SK-N-SH (cell line): ENCODE results near the gene OPCML. TPM values are rescaled to one million over a fixed set of nuclear protein-coding genes. Genes with fewer than 3 reads are reported as not detected.

Experiments
- CTCF ChIA-PET: fragments of 300-600, 350-600 bp; formaldehyde crosslinking; extraction: SDS; loops from one replicate; lab custom pipeline; 2021; lab: Yijun Ruan, JAX
- POLR2A ChIA-PET: fragments of 350-600 bp; sonication (Branson Sonifier 250); formaldehyde crosslinking; extraction: SDS; loops from one replicate; lab custom pipeline; 2020; ENCODE audit warnings: antibody characterized with exemption, inconsistent platforms; lab: Yijun Ruan, JAX
- DNase-seq: peaks from one replicate; pipeline ENCODE4 v3.0.0; 2012
- H2AFZ ChIP-seq: fragments of 200-600 bp; sonication (generic); 2 replicates; pipeline ENCODE4 v1.8.1; 2016; ENCODE audit warnings: antibody characterized with exemption, mild to moderate bottlenecking, low read depth
- H3F3A ChIP-seq: fragments of 200-600 bp; sonication (generic); replicated peaks from 2 replicates; pipeline ENCODE3; 2016; ENCODE audit warnings: antibody characterized with exemption, mild to moderate bottlenecking; ENCODE audit not compliant: insufficient read depth
- H3K27ac ChIP-seq, 2 experiments: fragments of 200-500 bp in 1 of 2; fragments of 200-600 bp in 1 of 2; sonication (Bioruptor generic) in 1 of 2; sonication (generic), shearing (Covaris generic) in 1 of 2; 2 replicates each; pipeline versions ENCODE4 v1.5.1 to v1.6.1; 2014 to 2016; ENCODE audit warnings: low read depth in 2 of 2, inconsistent platforms in 1 of 2, low read length in 1 of 2, mild to moderate bottlenecking in 1 of 2, mixed read lengths in 1 of 2
- H3K27me3 ChIP-seq: fragments of 200-600 bp; sonication (generic), shearing (Covaris generic); 2 replicates; pipeline ENCODE4 v1.6.1; 2016; ENCODE audit warnings: mixed run types; ENCODE audit not compliant: insufficient read depth
- H3K36me3 ChIP-seq, 2 experiments: fragments of 200-500 bp in 1 of 2; fragments of 200-600 bp in 1 of 2; sonication (Bioruptor generic) in 1 of 2; sonication (generic) in 1 of 2; replicated peaks in 1 of 2; 2 replicates each; pipeline versions ENCODE3 to v1.5.1; 2014 to 2016; ENCODE audit warnings: low read length in 1 of 2, mild to moderate bottlenecking in 1 of 2; ENCODE audit not compliant: insufficient read depth in 2 of 2, control insufficient read depth in 1 of 2
- H3K4me1 ChIP-seq, 2 experiments: fragments of 200-500 bp in 1 of 2; fragments of 200-600 bp in 1 of 2; sonication (Bioruptor generic) in 1 of 2; sonication (generic), shearing (Covaris generic) in 1 of 2; 2 replicates each; pipeline versions ENCODE4 v1.5.1 to v1.6.1; 2014 to 2016; ENCODE audit warnings: low read depth in 1 of 2, low read length in 1 of 2, mixed run types in 1 of 2; ENCODE audit not compliant: insufficient read depth in 2 of 2, control insufficient read depth in 1 of 2
- H3K4me2 ChIP-seq: fragments of 200-600 bp; sonication (generic), shearing (Covaris generic); 2 replicates; pipeline ENCODE4 v1.6.1; 2017; ENCODE audit warnings: mixed run types
- H3K4me3 ChIP-seq, 2 experiments: fragments of 200-500 bp in 1 of 2; fragments of 200-600 bp in 1 of 2; sonication (Bioruptor generic) in 1 of 2; sonication (generic), shearing (Covaris generic) in 1 of 2; 2 replicates each; pipeline versions ENCODE4 v1.5.1 to v1.8.1; 2014 to 2016; ENCODE audit warnings: low read depth in 2 of 2, inconsistent platforms in 1 of 2, low read length in 1 of 2, mild to moderate bottlenecking in 1 of 2, mixed read lengths in 1 of 2, moderate library complexity in 1 of 2
- H3K79me2 ChIP-seq: fragments of 200-600 bp; sonication (generic); 2 replicates; pipeline ENCODE4 v1.8.1; 2017; ENCODE audit warnings: mild to moderate bottlenecking; ENCODE audit not compliant: insufficient read depth
- H3K9ac ChIP-seq: fragments of 200-600 bp; sonication (generic); 2 replicates; pipeline ENCODE4 v1.6.1; 2017; ENCODE audit warnings: mixed run types
- H3K9me2 ChIP-seq: fragments of 200-600 bp; sonication (generic); 2 replicates; pipeline ENCODE4 v1.6.1; 2017; ENCODE audit warnings: mixed run types
- H3K9me3 ChIP-seq: fragments of 200-600 bp; sonication (generic); 2 replicates; pipeline ENCODE4 v1.6.1; 2017; ENCODE audit warnings: mixed run types, mild to moderate bottlenecking, moderate library complexity
- H4K20me1 ChIP-seq: fragments of 200-600 bp; sonication (generic); 2 replicates; pipeline ENCODE4 v1.6.1; 2017; ENCODE audit warnings: mild to moderate bottlenecking, mixed run types; ENCODE audit not compliant: insufficient read depth
- CTCF ChIP-seq: fragments of 200-600 bp; sonication (generic); IDR thresholded peaks from 2 replicates; pipeline ENCODE4 v1.6.1; 2017; ENCODE audit warnings: antibody characterized with exemption, mild to moderate bottlenecking, moderate library complexity
- FOSL2 ChIP-seq: IDR thresholded peaks from 2 replicates; pipeline ENCODE4 v1.4.0; 2012; ENCODE audit warnings: low read depth, mild to moderate bottlenecking, moderate library complexity, borderline replicate concordance
- FOXJ3 ChIP-seq: sonication (generic); formaldehyde crosslinking; IDR thresholded peaks from 2 replicates; pipeline ENCODE4 v1.5.1; 2020; ENCODE audit warnings: mild to moderate bottlenecking, missing genetic modification reagents
- GABPA ChIP-seq: IDR thresholded peaks from 2 replicates; pipeline ENCODE4 v1.4.0; 2012; ENCODE audit warnings: low read depth, mild to moderate bottlenecking
- MEF2A ChIP-seq: IDR thresholded peaks from 2 replicates; pipeline ENCODE4 v1.4.0; 2012; ENCODE audit warnings: low read depth, borderline replicate concordance
- NFIC ChIP-seq: IDR thresholded peaks from 2 replicates; pipeline ENCODE4 v1.4.0; 2012; ENCODE audit warnings: borderline replicate concordance
- POLR2AphosphoS5 ChIP-seq: IDR thresholded peaks from 2 replicates; pipeline ENCODE4 v1.6.1; 2012; ENCODE audit warnings: low read depth, low read length
- RCOR1 ChIP-seq: fragments of 150-350 bp; IDR thresholded peaks from 2 replicates; pipeline ENCODE4 v1.6.1; 2017; ENCODE audit warnings: antibody characterized with exemption, low read length
- USF1 ChIP-seq: IDR thresholded peaks from 2 replicates; pipeline ENCODE4 v1.4.0; 2012; ENCODE audit warnings: low read depth, borderline replicate concordance
- ZBTB33 ChIP-seq: IDR thresholded peaks from 2 replicates; pipeline ENCODE4 v1.4.0; 2012; ENCODE audit warnings: low read depth, borderline replicate concordance
- WGBS: methylation state at CpG from one replicate; pipeline ENCODE4 v1.1.6; 2017; ENCODE audit warnings: low lambda C conversion rate; 5-methylcytosine and 5-hydroxymethylcytosine counted together
- polyA plus RNA-seq, 3 experiments: library from polyadenylated mRNA; depleted of rRNA; stranded (reverse); fragments of >200 nt; gene quantifications; 2 replicates each; pipeline ENCODE4 v1.2.3, GENCODE V29; 2012

Gene OPCML
- polyA plus RNA-seq, 1 of the 3 experiments (the other 2 are of a cell fraction): not detected

GRCh38 chr11:132913886-132914285 is 618.4 kb downstream of the OPCML start:
- H4K20me1 ChIP-seq: no peaks in the 10 kb centered on the region
- ChIA-PET POLR2A (no interaction called here), CTCF (no interaction called here)
- 50% methylated on average over 7 of the region's 7 CpGs for WGBS
- H3K4me2 ChIP-seq: no peak overlapping the region
- H3K79me2 ChIP-seq: no peaks in the 10 kb centered on the region
- H3K27me3 ChIP-seq: no peaks in the 10 kb centered on the region
- H3K27ac ChIP-seq: no peak overlapping the region
- H3K4me1 ChIP-seq: no peaks in the 10 kb centered on the region
- H3K9me2 ChIP-seq: no peaks in the 10 kb centered on the region
- H3K4me3 ChIP-seq: no peak overlapping the region
- H2AFZ ChIP-seq: no peak overlapping the region
- no peaks in the 10 kb centered on the region for H3K9me3 ChIP-seq
- H3F3A ChIP-seq: no peaks in the 10 kb centered on the region
- no peaks in the 10 kb centered on the region for H3K36me3 ChIP-seq
- H3K9ac ChIP-seq: no peak overlapping the region
- TF ChIP-seq POLR2AphosphoS5 (no peak), GABPA (no peak), USF1 (no peak), FOSL2 (no peak), FOXJ3 (CRISPR knock-in tag) (no peak), ZBTB33 (no peak)
- no peak for DNase-seq

- WGBS: 55% methylated on average over 6 of the region's 6 CpGs
- Histone ChIP-seq H3F3A (no peaks in the 10 kb centered on the region), H4K20me1 (no peaks in the 10 kb centered on the region), H3K79me2 (no peaks in the 10 kb centered on the region), H3K27me3 (no peaks in the 10 kb centered on the region), H3K4me3 (no peak overlapping the region)
- no peak for DNase-seq
- no peak for TF ChIP-seq NFIC
- no peak for TF ChIP-seq CTCF
- TF ChIP-seq MEF2A: no peak
- no peak for TF ChIP-seq RCOR1
- TF ChIP-seq, all 33 proteins: peak for 0
- ChIA-PET POLR2A (no interaction called here), CTCF (no interaction called here)
- Histone ChIP-seq H2AFZ (no peak overlapping the region), H3K9me2 (no peaks in the 10 kb centered on the region), H3K9me3 (no peaks in the 10 kb centered on the region), H3K4me2 (no peak overlapping the region), H3K9ac (no peak overlapping the region), H3K4me1 (no peaks in the 10 kb centered on the region), H3K27ac (no peak overlapping the region), H3K36me3 (no peaks in the 10 kb centered on the region)
These were observed 619.0 kb downstream of the OPCML start for GRCh38 chr11:132913295-132913694.
